ENCODE results near the gene PCDHGC3. TPM values are rescaled to one million over a fixed set of nuclear protein-coding genes. Genes with fewer than 3 reads are reported as not detected.

The PCDHGC3 gene
- total RNA-seq, 1 experiment from 2014 or later, result 2.9 TPM

- CTCF ChIA-PET, result interaction anchor here (0.6 to 1.3 kb wide), 3 partner anchors 11 to 144 kb away, joined by 3 to 4 read pairs (median 3); partner anchors contain the start of gene PCDHGB3
- POLR2A ChIA-PET, result no interaction called here
- DNase-seq, result no peak
- intact Hi-C loops (cut with micrococcal nuclease; ENCODE audit: unreplicated experiment), result loop anchor here (2.0 kb wide), 1 partner anchor 101 kb away; the partner anchor contains the start of gene PCDHGA10
- Mint-ChIP-seq H3K36me3 (ENCODE audit: insufficient read depth, unreplicated experiment) (peaks cover 74% of the 10 kb centered on the region), H3K9me3 (ENCODE audit: unreplicated experiment) (no peaks in the 10 kb centered on the region), H3K4me3 (ENCODE audit: unreplicated experiment) (no peak overlapping the region), H3K4me1 (ENCODE audit: low read depth, unreplicated experiment) (no peaks in the 10 kb centered on the region), H3K27ac (ENCODE audit: unreplicated experiment) (peak overlapping the region; percentile 58), H3K27me3 (ENCODE audit: insufficient read depth, unreplicated experiment) (no peaks in the 10 kb centered on the region)
- Histone ChIP-seq H3K4me3 (ENCODE audit: low read depth, low read length) (no peak overlapping the region), H3K27me3 (replicated peaks; ENCODE audit: control insufficient read depth, insufficient read depth, low read length) (no peaks in the 10 kb centered on the region), H3K9me3 (no peaks in the 10 kb centered on the region), H3K36me3 (ENCODE audit: control insufficient read depth, insufficient read depth, low read length) (no peaks in the 10 kb centered on the region; the same call in 1 of the 2 replicates), H3K4me1 (no peaks in the 10 kb centered on the region)
- TF ChIP-seq, protein P1, sequence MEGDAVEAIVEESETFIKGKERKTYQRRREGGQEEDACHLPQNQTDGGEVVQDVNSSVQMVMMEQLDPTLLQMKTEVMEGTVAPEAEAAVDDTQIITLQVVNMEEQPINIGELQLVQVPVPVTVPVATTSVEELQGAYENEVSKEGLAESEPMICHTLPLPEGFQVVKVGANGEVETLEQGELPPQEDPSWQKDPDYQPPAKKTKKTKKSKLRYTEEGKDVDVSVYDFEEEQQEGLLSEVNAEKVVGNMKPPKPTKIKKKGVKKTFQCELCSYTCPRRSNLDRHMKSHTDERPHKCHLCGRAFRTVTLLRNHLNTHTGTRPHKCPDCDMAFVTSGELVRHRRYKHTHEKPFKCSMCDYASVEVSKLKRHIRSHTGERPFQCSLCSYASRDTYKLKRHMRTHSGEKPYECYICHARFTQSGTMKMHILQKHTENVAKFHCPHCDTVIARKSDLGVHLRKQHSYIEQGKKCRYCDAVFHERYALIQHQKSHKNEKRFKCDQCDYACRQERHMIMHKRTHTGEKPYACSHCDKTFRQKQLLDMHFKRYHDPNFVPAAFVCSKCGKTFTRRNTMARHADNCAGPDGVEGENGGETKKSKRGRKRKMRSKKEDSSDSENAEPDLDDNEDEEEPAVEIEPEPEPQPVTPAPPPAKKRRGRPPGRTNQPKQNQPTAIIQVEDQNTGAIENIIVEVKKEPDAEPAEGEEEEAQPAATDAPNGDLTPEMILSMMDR (IDR thresholded peaks at IDR 0.05; ENCODE audit: insufficient read depth in 1 of 2, low read depth in 1 of 2, low read length in 1 of 2, severe bottlenecking in 1 of 2, unreplicated experiment in 1 of 2), result no peak
- BruUV-seq (replicated peaks), result no TSS peak
Observed at GRCh38 chr5:141513627-141514329, 38.0 kb downstream of the PCDHGC3 start.

GRCh38 chr5:141514330-141515133 lies 38.8 kb downstream of the PCDHGC3 start:
- TF ChIP-seq, protein P1 (IDR thresholded peaks at IDR 0.05; ENCODE audit: insufficient read depth in 1 of 2, low read depth in 1 of 2, low read length in 1 of 2, severe bottlenecking in 1 of 2, unreplicated experiment in 1 of 2), result no peak
- H3K9me3 ChIP-seq, result no peaks in the 10 kb centered on the region
- peak in 1 of 2 experiments; percentile 75 for DNase-seq
- CTCF ChIA-PET, result interaction anchor here (1.1 to 1.3 kb wide), 2 partner anchors 11 to 102 kb away, joined by 4 read pairs; partner anchors contain the start of gene PCDHGA10
- no peaks in the 10 kb centered on the region for H3K4me1 ChIP-seq
- intact Hi-C loops (cut with micrococcal nuclease; ENCODE audit: unreplicated experiment), result no loop called here
- H3K36me3 Mint-ChIP-seq (ENCODE audit: insufficient read depth, unreplicated experiment), result peaks cover 82% of the 10 kb centered on the region
- H3K4me3 Mint-ChIP-seq (ENCODE audit: unreplicated experiment), result no peak overlapping the region
- no peaks in the 10 kb centered on the region; the same call in 1 of the 2 replicates for H3K36me3 ChIP-seq (ENCODE audit: control insufficient read depth, insufficient read depth, low read length)
- no peaks in the 10 kb centered on the region for H3K9me3 Mint-ChIP-seq (ENCODE audit: unreplicated experiment)
- POLR2A ChIA-PET, result no interaction called here
- no peak overlapping the region for H3K27ac Mint-ChIP-seq (ENCODE audit: unreplicated experiment)
- no TSS peak for BruUV-seq (replicated peaks)
- H3K4me3 ChIP-seq (ENCODE audit: low read depth, low read length), result no peak overlapping the region
- H3K27me3 ChIP-seq (replicated peaks; ENCODE audit: control insufficient read depth, insufficient read depth, low read length), result no peaks in the 10 kb centered on the region
- no peaks in the 10 kb centered on the region for H3K4me1 Mint-ChIP-seq (ENCODE audit: low read depth, unreplicated experiment)
- H3K27me3 Mint-ChIP-seq (ENCODE audit: insufficient read depth, unreplicated experiment), result no peaks in the 10 kb centered on the region

DNA sequence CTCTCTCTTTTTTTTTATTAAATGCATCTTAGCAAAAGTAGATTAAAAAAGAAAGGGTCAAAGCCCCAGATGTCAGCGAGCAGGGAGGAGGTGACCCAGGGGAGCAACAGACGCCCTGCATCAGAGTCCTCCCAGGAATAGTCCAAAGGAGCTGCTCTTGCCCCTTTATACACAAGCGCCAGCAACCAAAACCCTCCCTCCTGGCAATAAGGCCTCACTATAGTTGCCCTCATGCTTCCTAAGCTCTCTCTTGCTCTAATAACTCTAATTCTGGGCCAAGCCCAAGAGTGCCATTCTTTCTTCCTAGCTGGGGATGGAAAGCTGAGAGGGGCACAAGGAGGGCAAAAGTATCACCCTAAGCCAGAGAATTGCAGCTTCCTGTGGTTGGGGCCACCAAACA lies 39.4 kb downstream of the PCDHGC3 start:
- Histone ChIP-seq H3K9me3 (no peaks in the 10 kb centered on the region), H3K36me3 (ENCODE audit: control insufficient read depth, insufficient read depth, low read length) (no peaks in the 10 kb centered on the region; the same call in 1 of the 2 replicates), H3K4me3 (ENCODE audit: low read depth, low read length) (no peak overlapping the region), H3K27me3 (replicated peaks; ENCODE audit: control insufficient read depth, insufficient read depth, low read length) (no peaks in the 10 kb centered on the region), H3K4me1 (no peaks in the 10 kb centered on the region)
- BruUV-seq (replicated peaks), result TSS peak; percentile 69
- TF ChIP-seq, protein P1 (IDR thresholded peaks at IDR 0.05; ENCODE audit: insufficient read depth in 1 of 2, low read depth in 1 of 2, low read length in 1 of 2, severe bottlenecking in 1 of 2, unreplicated experiment in 1 of 2), result no peak
- ChIA-PET POLR2A (no interaction called here), CTCF (interaction anchor here (1.1 kb wide), 1 partner anchor 102 kb away, joined by 4 read pairs; the partner anchor contains the start of gene PCDHGA10)
- no peak for DNase-seq
- Mint-ChIP-seq H3K4me1 (ENCODE audit: low read depth, unreplicated experiment) (no peaks in the 10 kb centered on the region), H3K27ac (ENCODE audit: unreplicated experiment) (no peak overlapping the region), H3K9me3 (ENCODE audit: unreplicated experiment) (no peaks in the 10 kb centered on the region), H3K4me3 (ENCODE audit: unreplicated experiment) (no peak overlapping the region), H3K27me3 (ENCODE audit: insufficient read depth, unreplicated experiment) (no peaks in the 10 kb centered on the region), H3K36me3 (ENCODE audit: insufficient read depth, unreplicated experiment) (peaks cover 88% of the 10 kb centered on the region)
- intact Hi-C loops (cut with micrococcal nuclease; ENCODE audit: unreplicated experiment), result no loop called here

Data from Caco-2 (cell line).